Peyer's patch (tissue), 4 donors: ENCODE data around the gene IL17RB.

Experiments
- POLR2A ChIP-seq, 2 donors: fragments of 450-650 bp; IDR thresholded peaks; one replicate each; pipeline ENCODE4 v1.5.1; 2017; ENCODE audit warnings: antibody characterized with exemption in 2 of 2, mild to moderate bottlenecking in 2 of 2, moderate library complexity in 2 of 2
- TF ChIP-seq, protein P1 (sequence below), 6 experiments: fragments of 450-650 bp in 4 of 6; fragments of 200-600 bp in 2 of 6; sonication (generic) in 1 of 6; IDR thresholded peaks; one replicate each; pipeline ENCODE4 v1.5.1; 2017 to 2019; ENCODE audit warnings: antibody characterized with exemption in 6 of 6, mild to moderate bottlenecking in 3 of 6, moderate library complexity in 1 of 6

DNA sequence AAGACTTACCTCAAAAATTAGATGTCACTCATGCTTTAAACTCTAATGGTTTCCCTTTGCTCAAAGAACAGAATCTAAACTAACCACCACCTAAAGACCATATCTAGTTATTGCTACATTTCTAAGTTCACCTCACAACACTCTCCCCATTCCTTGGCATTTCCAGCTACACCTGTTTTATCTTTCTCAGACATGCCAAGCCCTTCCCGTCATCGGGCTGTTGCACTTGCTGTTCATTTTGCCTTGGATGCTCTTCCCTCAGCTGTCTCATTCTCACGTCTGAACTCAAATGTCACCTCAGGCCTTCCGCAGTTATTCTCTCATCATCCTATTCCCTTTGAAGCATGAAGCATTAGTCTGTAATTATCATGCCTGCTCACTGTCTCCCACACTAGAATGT, 36.6 kb downstream of the IL17RB start:
- no peak for TF ChIP-seq POLR2A (IDR thresholded peaks at IDR 0.05)
- TF ChIP-seq, protein P1, sequence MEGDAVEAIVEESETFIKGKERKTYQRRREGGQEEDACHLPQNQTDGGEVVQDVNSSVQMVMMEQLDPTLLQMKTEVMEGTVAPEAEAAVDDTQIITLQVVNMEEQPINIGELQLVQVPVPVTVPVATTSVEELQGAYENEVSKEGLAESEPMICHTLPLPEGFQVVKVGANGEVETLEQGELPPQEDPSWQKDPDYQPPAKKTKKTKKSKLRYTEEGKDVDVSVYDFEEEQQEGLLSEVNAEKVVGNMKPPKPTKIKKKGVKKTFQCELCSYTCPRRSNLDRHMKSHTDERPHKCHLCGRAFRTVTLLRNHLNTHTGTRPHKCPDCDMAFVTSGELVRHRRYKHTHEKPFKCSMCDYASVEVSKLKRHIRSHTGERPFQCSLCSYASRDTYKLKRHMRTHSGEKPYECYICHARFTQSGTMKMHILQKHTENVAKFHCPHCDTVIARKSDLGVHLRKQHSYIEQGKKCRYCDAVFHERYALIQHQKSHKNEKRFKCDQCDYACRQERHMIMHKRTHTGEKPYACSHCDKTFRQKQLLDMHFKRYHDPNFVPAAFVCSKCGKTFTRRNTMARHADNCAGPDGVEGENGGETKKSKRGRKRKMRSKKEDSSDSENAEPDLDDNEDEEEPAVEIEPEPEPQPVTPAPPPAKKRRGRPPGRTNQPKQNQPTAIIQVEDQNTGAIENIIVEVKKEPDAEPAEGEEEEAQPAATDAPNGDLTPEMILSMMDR (IDR thresholded peaks at IDR 0.05): no peak
